Activated naive CD4-positive, alpha-beta T cell treated with anti-CD3 and anti-CD28 coated beads, Interleukin-2, amount 50 U/mL, for 72 hours (primary cell): ENCODE data around the gene NPEPPS. TPM values are rescaled to one million over a fixed set of nuclear protein-coding genes. Genes with fewer than 3 reads are reported as not detected.
"Not testable (repeated sequence)": the region's sequence is repeated elsewhere in the genome, so short reads cannot be mapped to it uniquely, and the experiment has no call there.

Experiments
- ATAC-seq, 2 donors: fragments of 150-1000 bp; cut with Tn5 transposase; 2 replicates each; pipeline ENCODE4 v1.10.0; 2021; ENCODE audit warnings: mild to moderate bottlenecking in 2 of 2, moderate library complexity in 2 of 2
- DNase-seq, 2 donors: peaks; one replicate each; pipeline ENCODE4 v3.0.0; 2021 to 2022; ENCODE audit warnings: low spot score in 2 of 2
- H3K27ac Mint-ChIP-seq, 2 donors: one replicate each; pipeline ENCODE4 v1.8.0; 2022; ENCODE audit warnings: mild to moderate bottlenecking in 2 of 2, mixed read lengths in 2 of 2
- H3K36me3 Mint-ChIP-seq, 2 donors: one replicate each; pipeline ENCODE4 v1.8.0; 2022; ENCODE audit warnings: mixed read lengths in 2 of 2
- H3K9me3 Mint-ChIP-seq, 2 donors: one replicate each; pipeline ENCODE4 v1.8.0; 2022; ENCODE audit warnings: mixed read lengths in 2 of 2
- total RNA-seq, 2 donors: library from RNA; stranded (reverse); gene quantifications; one replicate each; pipeline ENCODE4 v1.2.3, GENCODE V29; 2022

The NPEPPS gene
- total RNA-seq, 2 donors from 2014 or later: 134 to 185 TPM

DNA sequence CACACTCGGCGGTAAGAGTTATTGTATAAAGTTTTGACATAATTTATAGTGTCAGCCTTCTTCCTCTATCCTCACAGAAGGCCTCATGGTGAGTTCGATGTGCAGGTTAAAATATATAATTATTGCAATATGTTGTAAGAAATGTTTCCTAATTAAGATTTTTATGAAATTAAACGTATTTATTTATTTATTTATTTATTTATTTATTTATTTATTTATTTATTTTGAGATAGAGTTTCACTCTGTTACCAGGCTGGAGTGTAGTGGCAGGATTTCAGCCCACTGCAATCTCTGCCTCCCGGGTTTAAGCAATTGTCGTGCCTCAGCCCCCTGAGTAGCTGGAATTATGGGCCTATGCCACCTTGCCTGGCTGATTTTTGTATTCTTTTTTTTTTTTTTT, 13.4 kb downstream of the NPEPPS start:
- ATAC-seq, H3K9me3 Mint-ChIP-seq, DNase-seq, H3K27ac Mint-ChIP-seq: not testable (repeated sequence)
- peaks cover 0 to 12% of the 10 kb centered on the region in 2 donors for H3K36me3 Mint-ChIP-seq

DNA sequence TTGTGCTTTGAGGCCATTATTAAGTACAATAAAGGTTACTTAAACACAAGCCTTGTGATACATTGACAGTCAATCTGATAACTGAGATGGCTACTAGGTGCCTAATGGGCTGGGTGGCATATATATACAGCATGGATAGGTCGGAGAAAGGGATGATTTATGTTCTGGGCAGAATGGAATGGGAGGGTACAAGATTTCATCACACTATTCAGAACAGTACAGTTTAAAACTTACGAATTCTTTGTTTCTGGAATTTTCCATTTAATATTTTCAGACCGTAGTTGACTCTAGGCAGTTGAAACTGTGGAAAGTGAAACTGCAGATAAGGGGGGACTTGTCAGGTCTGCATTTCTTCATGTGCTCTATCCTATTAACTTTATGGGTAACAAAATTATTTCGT, 23.8 kb downstream of the NPEPPS start:
- DNase-seq, H3K36me3 Mint-ChIP-seq, ATAC-seq, H3K27ac Mint-ChIP-seq, H3K9me3 Mint-ChIP-seq: not testable (repeated sequence)

DNA sequence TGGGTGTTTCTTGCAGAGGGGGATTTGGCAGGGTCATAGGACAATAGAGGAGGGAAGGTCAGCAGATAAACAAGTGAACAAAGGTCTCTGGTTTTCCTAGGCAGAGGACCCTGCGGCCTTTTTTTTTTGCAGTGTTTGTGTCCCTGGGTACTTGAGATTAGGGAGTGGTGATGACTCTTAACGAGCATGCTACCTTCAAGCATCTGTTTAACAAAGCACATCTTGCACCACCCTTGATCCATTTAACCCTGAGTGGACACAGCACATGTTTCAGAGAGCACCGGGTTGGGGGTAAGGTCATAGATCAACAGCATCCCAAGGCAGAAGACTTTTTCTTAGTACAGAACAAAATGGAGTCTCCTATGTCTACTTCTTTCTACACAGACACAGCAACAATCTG, 25.2 kb downstream of the NPEPPS start:
- not testable (repeated sequence) for H3K27ac Mint-ChIP-seq, DNase-seq, ATAC-seq, H3K9me3 Mint-ChIP-seq, H3K36me3 Mint-ChIP-seq

DNA sequence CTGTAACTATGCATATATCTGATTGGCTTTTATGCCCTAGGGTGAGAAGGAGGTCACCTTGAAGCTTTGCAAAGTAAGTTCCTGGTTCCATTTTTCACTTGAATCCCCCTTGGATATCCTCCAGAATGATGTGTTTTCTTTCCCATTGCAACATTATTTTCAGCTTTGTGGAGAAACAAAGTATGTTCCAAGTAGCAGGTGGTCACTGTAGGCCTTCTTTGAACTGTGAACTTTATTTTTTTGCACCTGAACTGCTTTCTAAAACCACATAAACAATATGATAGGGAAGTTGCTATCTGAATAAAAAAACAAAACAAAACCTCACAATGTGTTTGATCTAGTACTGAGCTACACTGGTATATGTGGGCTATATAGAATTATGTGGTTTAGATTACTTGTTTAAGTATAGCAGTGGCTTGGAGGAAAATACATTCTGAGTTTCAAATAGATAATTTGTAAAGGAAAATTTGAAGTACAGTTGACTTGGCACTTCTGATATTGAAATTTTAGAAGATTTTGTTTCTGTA, 29.7 kb downstream of the NPEPPS start:
- H3K36me3 Mint-ChIP-seq, DNase-seq, H3K9me3 Mint-ChIP-seq, H3K27ac Mint-ChIP-seq: not testable (repeated sequence)
- peak in 1 of 2 donors; percentile 50 for ATAC-seq

DNA sequence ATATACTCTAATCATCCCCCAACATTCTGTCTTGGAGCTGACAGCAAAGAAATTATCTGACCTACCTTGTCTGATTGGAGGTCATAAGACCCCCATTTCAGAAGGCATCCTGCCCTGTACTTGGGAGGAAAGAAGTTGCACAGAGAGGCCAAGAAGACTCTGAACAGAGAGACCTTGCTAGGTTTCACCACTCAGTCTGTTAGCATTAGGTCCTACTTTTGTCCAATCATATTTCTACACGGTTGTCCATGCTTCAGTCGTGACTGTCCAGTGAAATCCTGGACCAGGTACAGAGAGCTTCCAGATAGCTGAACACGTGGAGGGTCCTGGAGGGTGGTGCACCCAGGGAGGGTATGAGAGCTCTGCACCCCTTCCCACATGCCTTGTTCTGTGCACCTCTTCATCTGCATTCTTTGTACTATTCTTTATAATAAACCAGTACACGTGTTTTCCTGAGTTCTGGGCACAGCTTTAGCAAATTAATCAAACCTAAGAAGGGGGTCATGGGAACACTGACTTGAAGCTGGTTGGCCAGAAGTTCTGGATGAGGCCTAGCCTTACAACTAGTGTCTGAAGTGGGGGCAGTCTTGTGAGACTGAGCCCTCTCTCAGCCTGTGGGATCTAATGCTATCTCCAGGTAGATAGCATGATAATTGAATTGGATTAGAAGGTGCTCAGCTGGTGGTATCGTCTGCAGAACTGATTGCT, 30.9 kb downstream of the NPEPPS start:
- not testable (repeated sequence) for ATAC-seq, H3K36me3 Mint-ChIP-seq, DNase-seq, H3K9me3 Mint-ChIP-seq
- H3K27ac Mint-ChIP-seq: peak overlapping the region in 1 of 2 donors; percentile 38

DNA sequence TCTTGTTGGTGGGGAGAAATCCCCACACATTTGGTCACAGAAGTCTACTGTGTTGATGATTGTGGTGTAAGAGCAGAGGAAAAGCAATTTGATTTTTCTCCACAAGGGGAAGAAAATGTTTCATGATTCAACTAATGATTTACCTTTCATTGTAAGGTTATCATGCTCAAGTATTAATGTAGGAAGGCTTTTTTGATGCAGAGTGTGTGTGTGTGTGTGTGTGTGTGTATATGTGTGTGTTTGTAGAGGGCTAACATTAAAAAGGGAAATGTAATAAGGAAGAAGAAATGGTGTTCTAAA, 31.4 kb downstream of the NPEPPS start:
- not testable (repeated sequence) for ATAC-seq

DNA sequence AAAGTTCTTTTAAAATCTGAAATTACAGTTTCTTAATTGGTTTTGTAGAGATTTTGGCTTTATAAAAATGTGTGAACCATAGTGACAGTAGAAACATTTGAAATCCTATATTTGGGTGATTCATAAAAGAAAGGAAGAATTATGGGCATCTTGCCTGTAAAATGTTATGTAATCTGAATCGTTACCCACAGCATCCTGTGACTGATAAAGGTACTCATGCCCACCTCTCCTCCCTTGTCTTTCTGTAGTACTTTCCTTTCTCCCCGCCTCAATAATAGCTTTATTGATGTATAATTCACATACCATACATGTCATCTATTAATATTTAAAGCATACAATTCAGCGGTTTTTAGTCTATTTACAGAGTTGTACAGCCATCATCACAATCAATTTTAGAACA, 36.4 kb downstream of the NPEPPS start:
- not testable (repeated sequence) for H3K9me3 Mint-ChIP-seq, H3K27ac Mint-ChIP-seq, DNase-seq, H3K36me3 Mint-ChIP-seq, ATAC-seq

More for the DNA sequence above, 31.4 kb downstream of the NPEPPS start:
- H3K36me3 Mint-ChIP-seq, H3K27ac Mint-ChIP-seq, H3K9me3 Mint-ChIP-seq, DNase-seq: not testable (repeated sequence)

DNA sequence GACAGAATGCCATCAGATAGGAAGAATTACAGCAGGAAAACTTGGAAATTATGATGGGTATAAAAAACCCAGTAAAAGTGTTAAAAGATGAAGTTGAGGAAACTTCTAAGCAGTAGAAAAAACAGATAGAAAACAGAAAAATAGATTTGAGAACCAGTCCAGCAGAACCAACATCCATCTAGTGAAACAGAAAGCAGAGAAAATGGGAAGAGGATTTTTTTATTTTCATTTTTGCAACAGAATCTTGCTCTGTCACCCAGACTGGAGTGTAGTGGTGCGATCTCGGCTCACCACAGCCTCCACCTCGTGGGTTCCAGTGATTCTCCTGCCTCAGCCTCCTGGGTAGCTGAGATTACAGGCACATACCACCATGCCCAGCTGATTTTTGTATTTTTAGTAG, 41.7 kb downstream of the NPEPPS start:
- not testable (repeated sequence) for H3K36me3 Mint-ChIP-seq, H3K9me3 Mint-ChIP-seq, ATAC-seq, DNase-seq, H3K27ac Mint-ChIP-seq

DNA sequence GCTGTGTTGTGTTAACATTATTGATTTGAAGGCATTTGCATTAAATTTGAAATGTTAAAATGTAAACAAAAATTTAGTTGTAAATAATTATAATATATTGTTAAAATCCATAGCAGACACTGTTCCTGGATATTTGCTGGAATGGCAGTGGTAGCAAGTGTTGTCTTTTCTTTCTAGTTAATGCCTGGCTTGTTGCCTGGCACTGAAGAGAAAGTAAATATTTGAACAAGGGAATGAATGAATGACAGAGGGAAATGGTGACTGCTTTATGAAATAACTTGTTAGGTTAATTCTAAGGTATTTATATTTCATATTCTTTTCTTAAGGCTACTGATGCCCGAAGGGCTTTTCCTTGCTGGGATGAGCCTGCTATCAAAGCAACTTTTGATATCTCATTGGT, 51.5 kb downstream of the NPEPPS start:
- not testable (repeated sequence) for H3K36me3 Mint-ChIP-seq, H3K9me3 Mint-ChIP-seq

DNA sequence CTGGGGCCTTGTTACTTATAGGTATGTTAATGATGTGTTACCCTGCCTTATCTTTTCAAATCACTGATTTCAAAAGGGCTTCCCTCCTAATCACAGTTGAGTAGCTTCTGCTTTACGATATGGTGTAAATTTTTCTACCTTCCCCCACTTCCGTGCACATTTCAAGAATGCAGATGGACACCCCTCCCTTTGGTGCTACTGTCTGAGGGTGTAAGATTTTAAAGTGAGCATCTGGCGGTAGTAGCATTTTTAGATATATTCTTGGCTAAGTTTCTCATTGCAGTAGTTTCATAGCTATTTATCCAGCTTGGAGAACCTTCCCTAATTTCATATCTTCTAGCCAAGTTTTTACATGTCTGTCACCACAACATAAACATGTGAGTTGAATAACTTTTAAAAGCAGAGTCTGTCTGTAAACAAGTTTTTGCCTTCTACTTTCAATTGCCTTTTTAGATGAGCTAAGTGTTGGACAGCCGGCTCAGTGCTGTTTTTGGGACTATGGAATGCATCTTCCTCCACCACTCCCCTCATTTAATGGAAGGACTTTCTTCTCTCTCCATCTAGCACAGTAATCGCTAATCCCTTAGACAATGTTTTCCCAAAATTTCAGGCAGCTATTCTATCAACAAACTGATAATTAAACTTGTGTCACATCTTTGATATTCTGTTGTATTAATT, 55.6 kb downstream of the NPEPPS start:
- DNase-seq, H3K27ac Mint-ChIP-seq, H3K36me3 Mint-ChIP-seq, H3K9me3 Mint-ChIP-seq, ATAC-seq: not testable (repeated sequence)

More for the DNA sequence above, 51.5 kb downstream of the NPEPPS start:
- ATAC-seq, H3K27ac Mint-ChIP-seq, DNase-seq: not testable (repeated sequence)

DNA sequence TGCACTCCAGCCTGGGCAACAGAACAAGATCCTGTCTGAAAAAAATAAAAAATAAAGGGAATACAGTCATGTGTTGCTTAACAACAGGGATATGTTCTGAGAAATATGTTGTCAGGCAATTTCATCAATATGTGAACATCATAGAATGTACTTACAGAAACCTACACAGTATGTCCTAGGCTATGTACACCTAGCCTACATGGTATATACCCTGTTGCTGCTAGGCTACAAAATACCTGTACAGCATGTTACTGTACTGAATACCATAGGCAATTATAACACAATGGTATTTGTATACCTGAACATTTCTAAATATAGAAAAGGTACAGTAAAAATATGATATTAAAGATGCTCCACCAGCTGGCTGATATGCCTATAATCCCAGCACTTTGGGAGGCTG, 62.6 kb downstream of the NPEPPS start:
- not testable (repeated sequence) for H3K36me3 Mint-ChIP-seq, DNase-seq, ATAC-seq, H3K27ac Mint-ChIP-seq, H3K9me3 Mint-ChIP-seq

DNA sequence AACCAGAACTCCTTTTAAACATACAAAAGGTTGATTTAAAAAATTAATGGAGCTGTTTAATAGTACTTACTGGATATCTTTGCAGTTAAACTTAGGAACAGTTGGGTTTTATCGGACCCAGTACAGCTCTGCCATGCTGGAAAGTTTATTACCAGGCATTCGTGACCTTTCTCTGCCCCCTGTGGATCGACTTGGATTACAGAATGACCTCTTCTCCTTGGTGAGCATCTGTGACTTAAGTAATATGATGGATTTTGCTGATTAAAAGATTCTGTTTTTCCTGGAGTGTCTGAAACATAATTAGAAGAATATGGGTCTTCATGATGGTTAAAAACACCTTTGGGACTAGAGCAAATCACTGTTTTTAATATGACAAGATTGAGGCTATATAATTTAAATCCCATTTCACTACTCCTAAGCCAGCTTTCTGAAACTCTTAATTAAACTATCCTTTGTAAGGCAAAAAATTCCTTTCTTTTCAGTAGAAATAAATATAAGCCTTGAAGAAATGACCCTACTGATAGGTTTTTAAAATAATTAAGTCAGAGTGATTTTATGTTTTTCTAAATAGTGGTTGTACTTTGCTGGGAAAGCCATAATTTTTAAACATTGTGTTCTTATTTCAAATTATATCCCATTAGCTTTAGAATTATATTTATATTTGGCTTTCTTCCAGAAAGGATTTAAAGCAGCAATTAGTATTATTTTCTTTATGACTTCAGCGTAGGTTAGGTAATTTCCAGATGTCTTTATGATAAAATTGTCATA, 73.1 kb downstream of the NPEPPS start:
- DNase-seq (no peak), ATAC-seq (no peak)
- Mint-ChIP-seq H3K27ac (no peak overlapping the region), H3K9me3 (no peaks in the 10 kb centered on the region), H3K36me3 (peaks cover 0 to 5% of the 10 kb centered on the region in 2 donors)

DNA sequence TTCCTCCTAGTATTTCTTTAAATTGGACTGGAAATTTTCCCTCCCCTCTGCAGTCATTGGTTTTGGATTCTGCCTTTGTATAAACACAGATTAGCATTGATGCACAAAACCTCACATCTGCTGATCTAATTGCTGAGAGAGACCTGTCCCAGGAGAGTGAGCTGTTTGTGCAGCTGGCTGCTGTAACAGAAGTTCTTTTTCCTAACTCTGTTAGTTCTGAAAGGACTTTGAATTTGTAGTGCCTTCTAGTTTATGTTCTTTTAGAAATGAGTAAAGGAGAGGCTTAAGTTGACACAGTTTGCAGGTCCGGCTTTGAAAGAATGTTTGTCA, 73.7 kb downstream of the NPEPPS start:
- ATAC-seq (no peak), DNase-seq (no peak)
- Mint-ChIP-seq H3K9me3 (no peaks in the 10 kb centered on the region), H3K36me3 (peaks cover 0 to 5% of the 10 kb centered on the region in 2 donors), H3K27ac (no peak overlapping the region)

DNA sequence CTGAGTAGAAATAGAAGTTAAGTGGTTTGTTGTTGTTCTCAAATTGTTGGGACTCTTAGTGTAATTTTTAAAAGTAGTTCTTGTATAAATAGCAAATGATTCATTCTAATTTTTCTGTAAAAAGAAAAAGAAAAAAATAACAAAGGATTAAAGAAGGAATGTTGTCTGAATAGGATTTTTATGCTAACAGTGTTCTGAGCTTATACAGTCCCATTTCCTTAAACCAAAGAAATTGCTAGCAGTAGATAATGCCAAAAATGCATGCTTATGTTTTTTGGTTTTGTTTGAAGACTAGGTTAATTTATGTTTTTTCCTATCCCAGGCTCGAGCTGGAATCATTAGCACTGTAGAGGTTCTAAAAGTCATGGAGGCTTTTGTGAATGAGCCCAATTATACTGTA, 74.1 kb downstream of the NPEPPS start:
- H3K36me3 Mint-ChIP-seq: peaks cover 3 to 5% of the 10 kb centered on the region in 2 donors
- H3K9me3 Mint-ChIP-seq: no peaks in the 10 kb centered on the region
- DNase-seq: no peak
- H3K27ac Mint-ChIP-seq: no peak overlapping the region
- ATAC-seq: no peak

DNA sequence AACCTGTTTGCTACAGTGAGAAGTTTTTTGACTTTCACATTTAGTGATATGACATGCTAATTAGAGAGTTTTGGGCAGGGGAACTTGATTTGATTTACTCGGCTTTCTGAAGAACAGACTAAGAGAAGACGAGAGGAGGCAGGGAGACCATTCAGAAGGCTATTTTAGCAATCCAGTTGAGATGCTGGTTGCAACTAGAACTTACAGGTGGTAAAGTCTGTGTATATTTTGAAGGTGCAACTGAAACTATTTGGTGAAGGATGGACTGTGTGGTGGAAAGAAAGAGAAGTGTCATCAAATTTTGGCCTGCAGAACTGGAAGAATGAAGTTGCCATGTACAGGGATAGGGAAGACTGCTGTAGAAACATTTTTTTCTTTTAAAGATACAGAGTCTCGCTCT, 76.6 kb downstream of the NPEPPS start:
- Mint-ChIP-seq H3K9me3 (no peaks in the 10 kb centered on the region), H3K36me3 (peaks cover 0 to 7% of the 10 kb centered on the region in 2 donors), H3K27ac (peak overlapping the region; percentile 5 to 45)
- ATAC-seq (no peak), DNase-seq (no peak)

DNA sequence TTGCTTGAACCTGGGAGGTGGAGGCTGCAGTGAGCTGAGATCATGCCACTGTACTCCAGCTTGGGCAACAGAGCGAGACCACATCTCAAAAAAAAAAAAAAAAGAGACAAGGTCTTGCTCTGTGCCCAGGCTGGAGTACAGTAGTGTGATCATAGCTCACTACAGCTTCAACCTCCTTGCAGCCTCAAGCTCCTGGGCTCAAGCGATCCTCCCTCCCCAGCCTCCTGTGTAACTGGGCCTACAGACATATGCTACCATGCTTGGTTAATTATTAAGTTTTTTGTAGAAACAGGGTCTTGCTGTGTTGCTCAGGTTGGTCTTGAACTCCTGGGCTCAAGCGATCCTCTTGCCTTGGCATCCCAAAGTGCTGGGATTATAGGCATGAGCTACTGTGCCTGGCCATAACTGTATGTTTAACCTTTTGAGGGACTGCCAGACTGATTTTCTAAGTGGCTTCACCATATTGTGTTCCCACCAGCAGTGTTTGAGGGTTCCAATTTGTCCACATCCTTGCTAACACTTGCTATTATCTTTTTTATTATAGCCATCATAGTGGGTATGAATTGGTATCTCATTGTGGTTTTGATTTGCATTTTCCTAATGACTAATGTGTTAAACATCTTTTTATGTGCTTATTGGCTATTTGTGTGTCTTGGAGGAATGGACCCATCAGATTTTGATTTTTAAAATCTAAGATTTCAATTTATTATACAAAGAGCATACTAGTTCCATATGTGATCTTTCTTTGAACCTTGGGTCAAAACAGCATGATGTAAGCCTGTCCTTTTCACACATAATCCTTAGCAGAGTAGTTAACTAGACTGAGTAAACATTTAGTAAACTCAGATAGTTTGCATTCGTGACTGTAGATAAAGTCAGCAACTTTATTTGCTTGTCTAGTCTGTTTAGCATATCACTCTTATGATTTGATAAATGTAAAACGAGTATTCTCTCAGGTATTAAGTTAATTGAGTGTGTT, 80.8 kb downstream of the NPEPPS start:
- DNase-seq: no peak
- Mint-ChIP-seq H3K36me3 (peaks cover 0 to 15% of the 10 kb centered on the region in 2 donors), H3K9me3 (no peaks in the 10 kb centered on the region), H3K27ac (peak overlapping the region in 1 of 2 donors; percentile 41)
- ATAC-seq: no peak
